Globus pallidus (tissue), 1 donor: ENCODE results near the gene VMAC.
A peak's percentile ranks its signal among the peaks of the same experiment; 100 is the strongest.
"Not testable (repeated sequence)": the region's sequence is repeated elsewhere in the genome, so short reads cannot be mapped to it uniquely, and the experiment has no call there.

Experiments used
- DNase-seq: peaks from one replicate; pipeline ENCODE4 v3.0.0-alpha.2; 2015; ENCODE audit warnings: low spot score

VMAC gene, protein sequence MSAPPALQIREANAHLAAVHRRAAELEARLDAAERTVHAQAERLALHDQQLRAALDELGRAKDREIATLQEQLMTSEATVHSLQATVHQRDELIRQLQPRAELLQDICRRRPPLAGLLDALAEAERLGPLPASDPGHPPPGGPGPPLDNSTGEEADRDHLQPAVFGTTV

GRCh38 chr19:5904352-5905113 lies at the start of gene VMAC:
Gene VMAC, plus strand, starts transcription at chr19:5904872. Its CDS starts 19 bp downstream, at chr19:5904891.
- peak; percentile 100 for DNase-seq

DNA sequence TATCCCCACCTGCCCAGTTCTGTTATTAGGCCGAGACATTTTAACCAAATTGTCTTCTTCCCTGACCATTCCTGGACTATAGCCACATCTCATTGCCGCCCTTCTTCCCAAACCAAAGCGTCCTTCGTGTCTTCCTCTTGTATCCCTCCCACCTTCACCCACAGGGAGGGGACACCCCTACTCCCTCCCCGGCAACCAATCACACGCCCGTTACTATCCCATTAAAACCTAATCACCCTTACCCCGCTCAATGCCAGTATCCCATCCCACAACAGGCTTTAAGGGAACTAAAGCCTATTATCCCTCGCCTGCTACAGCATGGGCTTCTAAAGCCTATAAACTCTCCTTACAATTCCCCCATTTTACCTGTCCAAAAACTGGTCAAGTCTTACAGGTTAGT lies 49.5 kb upstream of the VMAC start:
- not testable (repeated sequence) for DNase-seq

DNA sequence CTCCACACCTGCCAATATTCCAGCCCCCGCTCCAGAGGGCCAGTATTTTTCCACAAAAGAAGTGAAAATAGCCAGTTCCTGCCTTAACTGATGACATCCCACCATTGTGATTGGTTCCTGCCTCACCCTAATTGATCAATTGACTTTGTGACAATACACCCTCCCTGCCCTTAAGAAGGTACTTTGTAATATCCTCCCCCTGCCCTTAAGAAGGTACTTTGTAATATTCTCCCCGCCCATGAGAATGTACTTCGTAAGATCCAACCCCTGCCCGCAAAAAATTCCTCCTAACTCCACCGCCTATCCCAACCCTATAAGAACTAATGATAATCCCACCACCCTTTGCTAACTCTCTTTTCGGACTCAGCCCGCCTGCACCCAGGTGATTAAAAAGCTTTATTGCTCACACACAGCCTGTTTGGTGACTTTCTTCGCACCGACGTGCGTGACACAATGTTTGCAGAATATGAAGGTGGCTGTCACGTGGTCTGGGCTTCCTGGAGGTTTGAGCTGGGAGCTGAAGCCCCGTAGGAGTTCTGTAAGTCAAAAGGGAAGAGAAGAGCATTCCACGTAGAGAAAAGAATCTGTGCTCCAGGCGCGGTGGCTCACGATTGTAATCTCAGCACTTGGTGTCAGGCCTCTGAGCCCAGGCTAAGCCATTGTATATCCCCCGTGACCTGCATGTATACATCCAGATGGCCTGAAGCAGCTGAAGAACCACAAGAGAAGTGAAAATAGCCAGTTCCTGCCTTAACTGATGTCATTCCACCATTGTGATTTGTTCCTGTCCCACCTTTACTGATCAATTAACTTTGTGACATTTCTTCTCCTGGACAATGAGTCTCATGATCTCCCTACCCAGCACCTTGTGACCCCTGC lies 47.2 kb upstream of the VMAC start:
- DNase-seq, result no peak

GRCh38 chr19:5863030-5863665 lies 41.5 kb upstream of the VMAC start:
- DNase-seq, result no peak

GRCh38 chr19:5864013-5864720 lies 40.5 kb upstream of the VMAC start:
- no peak for DNase-seq

GRCh38 chr19:5864725-5865486 lies 39.8 kb upstream of the VMAC start:
- no peak for DNase-seq

DNA sequence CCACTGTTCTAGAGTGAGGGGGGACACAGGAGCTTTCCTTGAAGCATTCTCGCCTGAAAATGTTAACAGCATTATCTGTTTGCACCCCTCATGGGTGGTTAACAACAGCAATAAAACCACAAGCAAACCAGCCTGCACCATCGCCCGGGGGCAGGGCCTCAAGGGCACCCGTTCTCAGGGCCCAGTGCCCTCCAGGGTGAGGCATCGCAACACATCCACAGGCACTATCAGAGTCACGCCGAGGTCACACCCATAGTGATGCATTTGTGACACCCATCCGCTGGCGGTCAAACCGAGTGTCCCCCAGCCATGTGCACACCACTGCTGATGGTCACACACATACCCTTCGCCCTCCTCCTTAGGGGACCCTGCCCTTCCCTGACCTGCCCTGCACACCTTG lies 38.9 kb upstream of the VMAC start:
- no peak for DNase-seq

DNA sequence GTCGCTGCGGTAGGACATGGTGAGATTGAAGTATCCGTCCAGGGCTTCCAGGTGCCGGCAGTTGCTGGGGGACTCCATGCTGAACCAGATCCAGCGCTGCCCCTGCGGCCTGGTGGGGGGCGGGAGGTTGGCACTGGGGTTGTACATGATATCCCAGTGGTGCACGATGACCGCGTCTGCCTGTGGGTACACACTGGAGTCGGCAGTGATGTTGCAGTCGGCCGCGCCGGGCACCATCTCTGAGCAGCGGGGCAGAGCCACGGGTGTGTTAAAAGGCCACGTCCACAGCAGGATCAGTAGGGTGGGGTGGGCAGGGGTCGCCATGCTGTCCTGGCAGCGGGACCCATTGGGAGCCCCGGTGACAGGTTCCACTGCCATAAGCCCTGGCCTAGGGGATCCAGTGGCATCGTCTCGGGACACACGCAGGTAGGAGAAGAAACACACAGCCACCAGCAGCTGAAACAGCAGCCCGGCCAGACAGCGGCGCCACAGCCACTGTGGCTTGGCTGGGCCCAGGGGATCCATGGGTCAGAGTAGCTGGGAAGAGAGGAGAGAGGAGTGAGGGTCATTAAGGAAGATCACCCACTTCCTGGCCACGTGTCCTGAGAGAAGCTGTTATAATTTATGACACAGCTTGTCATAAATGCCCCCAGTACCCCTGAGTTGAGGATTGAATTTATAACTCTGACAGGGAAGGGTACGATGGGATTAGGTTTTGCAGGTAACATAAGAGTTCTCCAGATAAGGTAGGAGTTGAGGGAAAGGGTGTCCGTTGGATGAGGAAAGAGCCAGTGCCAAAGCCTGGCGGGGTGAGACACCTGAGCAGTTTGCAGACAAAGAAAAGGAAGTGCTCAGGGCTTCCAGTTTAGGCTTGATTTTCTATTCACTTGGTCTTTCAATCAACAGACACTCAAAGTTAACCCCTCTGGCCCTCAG lies 37.2 kb upstream of the VMAC start:
- no peak for DNase-seq

DNA sequence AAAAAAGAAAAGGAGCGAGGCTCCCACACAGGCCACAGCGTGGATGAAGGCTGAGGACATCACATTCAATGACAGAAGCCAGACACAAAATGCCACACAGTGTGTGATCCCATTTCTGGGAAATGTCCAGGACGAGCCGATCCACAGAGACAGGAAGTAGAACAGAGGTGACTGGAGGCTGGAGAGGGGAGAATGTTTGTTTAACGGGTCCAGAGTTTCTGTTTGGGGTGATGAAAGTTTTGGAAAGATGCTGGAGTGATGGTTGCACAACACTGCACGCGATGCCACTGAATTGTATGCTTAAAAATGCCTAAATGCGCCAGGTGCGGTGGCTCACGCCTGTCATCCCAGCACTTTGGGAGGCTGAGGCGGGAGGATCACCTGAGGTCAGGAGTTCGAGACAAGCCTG lies 33.7 kb upstream of the VMAC start:
- no peak for DNase-seq

GRCh38 chr19:5873617-5874199 lies 31.0 kb upstream of the VMAC start:
- no peak for DNase-seq

- not testable (repeated sequence) for DNase-seq
Observed at GRCh38 chr19:5874496-5874895, 30.2 kb upstream of the VMAC start.

- DNase-seq, result no peak
Observed at GRCh38 chr19:5877427-5877826, 27.2 kb upstream of the VMAC start.

DNA sequence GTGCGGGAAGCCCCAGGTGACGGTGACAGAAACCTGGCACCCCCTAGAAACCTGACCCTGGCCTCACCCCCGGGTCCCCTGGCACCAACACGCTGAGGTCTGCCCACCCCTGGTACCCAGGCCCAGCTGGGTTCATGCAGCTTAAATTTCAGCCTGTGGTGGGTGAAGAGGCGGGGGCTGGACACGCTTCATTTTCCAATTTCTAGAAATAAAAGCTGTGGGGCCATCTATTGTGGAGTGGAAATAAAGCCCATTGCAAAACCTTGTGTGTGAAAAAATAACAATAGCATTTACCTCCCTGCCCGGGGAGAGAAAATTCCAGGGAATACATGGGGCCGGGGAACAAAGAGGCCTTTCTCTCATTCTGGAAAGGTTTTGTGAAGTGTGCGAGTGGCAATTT lies 26.8 kb upstream of the VMAC start:
- no peak for DNase-seq

- DNase-seq, result no peak
Observed at GRCh38 chr19:5880196-5880595, 24.5 kb upstream of the VMAC start.

DNA sequence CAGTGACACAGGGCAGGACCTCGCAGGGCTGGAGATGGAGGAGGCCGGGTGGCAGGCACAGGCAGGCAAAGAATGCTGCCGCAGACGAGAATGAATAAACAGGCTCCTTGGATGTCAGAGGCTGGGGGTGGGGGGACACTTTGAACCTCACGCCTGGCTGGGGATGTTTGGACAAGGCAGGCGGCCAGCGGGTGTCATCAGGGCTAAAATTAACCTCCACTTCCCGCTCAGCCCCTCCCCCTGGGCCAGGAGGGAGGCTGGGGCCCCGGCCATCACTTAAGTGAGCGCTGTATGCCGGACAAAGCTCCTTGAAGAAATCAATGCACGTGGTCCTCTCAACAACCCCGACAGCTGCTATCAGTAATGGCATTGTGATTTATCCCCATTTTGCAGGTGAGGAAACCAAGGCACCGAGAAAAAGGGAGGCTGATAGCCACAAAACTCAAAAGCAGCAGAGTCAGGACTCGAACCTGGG lies 24.0 kb upstream of the VMAC start:
- no peak for DNase-seq

GRCh38 chr19:5881543-5882299 lies 23.0 kb upstream of the VMAC start:
- no peak for DNase-seq

- DNase-seq, result no peak
Observed at GRCh38 chr19:5882421-5882968, 22.2 kb upstream of the VMAC start.
